ENCODE measurements around the gene ENTHD1. TPM values are rescaled to one million over a fixed set of nuclear protein-coding genes. Genes with fewer than 3 reads are reported as not detected.

The ENTHD1 gene
- total RNA-seq, 2 donors from 2014 or later, result not detected

DNA sequence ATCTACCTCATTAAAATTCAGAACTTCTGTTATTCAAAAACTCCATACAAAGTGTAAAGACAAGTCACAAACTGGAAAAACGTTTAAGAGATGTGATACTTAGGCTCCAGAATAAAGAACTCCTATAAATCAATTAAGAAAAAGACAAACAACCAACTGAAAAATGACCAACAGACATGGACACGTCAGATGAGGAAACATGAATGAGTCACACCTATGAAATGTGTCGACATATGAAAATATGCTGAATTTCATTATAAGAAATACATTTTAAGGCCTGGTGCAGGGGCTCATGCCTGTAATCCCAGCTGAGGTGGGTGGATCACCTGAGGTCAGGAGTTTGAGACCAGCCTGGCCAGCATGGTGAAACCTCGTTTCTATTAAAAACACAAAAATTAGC lies 78.7 kb downstream of the ENTHD1 start:
- intact Hi-C loops (cut with DNase I, micrococcal nuclease), result no loop called here
- ATAC-seq (no peak), DNase-seq (no peak)

DNA sequence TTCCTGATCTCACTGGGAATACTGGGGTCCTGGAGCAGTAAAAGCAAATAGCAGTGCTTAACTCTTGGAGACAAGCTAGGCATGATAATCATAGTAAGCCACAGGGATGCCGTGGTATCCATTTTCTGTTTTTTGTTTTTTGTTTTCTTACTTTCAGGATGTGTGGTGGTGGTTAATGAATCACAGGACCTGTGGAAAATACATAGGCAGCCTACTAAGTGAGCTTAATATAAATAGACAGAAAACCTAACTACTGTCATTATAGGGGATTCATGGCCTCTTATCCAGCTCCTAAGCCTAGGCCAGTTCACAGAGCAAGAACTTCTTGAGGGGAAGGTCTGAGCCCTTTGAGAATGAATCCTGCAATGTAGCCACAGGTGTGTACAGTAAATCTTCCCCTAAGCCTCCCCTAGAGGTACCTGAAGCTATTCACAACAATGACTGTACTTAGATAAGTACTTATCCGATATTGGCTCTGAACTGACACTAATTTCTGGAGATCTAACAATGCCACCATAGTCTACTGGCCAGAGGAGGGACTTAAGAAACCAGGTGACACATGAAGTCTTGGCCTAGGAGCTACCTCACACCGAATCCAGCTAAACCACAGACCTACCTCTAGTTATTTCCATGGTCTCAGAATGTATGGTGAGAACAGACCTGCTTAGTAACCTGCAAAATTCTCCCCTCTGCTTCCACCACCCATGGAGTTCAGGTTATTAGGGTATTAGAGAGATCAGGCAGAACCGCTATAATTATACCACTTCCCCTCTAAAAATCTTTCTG lies 83.6 kb downstream of the ENTHD1 start:
- ATAC-seq (no peak), DNase-seq (no peak)
- intact Hi-C loops (cut with DNase I, micrococcal nuclease), result no loop called here

DNA sequence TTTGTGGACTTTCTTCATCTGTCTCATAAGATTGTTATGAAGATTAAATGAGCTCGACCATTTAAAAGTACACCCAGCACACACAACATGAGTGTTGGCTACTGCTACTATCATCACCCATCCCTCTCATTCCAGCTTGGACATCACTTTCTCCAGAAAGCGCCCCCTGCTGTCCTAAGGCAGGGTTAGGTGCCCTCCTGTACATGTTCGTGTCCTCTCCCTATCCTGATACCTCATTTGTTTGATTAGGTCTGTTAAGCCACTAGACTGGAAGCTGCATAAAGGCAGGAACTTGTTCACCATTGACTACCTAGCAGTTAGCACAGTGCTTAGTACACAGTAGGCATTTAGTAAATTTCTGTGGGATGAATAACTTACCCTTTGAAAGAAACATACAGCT lies 85.5 kb downstream of the ENTHD1 start:
- ATAC-seq, result peak; percentile 60
- peak in 1 of 2 donors; percentile 63 for DNase-seq
- intact Hi-C loops (cut with DNase I, micrococcal nuclease), result no loop called here

DNA sequence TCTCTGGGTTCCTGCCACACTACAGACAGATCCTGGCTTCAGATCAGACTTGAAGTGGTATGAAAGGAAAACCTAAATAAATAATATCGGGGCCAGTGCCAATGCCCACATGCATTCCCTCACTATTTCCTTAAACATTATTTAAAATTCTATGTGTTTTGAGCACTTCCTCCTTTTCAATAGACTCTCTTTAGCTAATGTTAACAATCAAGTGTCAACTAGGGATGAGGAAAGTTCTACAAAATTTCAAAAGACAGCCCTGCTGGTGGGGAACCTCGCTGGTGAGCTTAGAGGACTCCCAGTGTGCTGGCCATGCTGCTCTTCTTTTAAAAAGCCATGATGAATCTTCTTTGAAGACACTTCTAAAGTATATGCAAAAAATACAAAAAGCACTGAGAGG lies 87.5 kb downstream of the ENTHD1 start:
- ATAC-seq, result no peak
- no peak for DNase-seq
- intact Hi-C loops (cut with DNase I, micrococcal nuclease), result no loop called here

- no peak for DNase-seq
- ATAC-seq, result no peak
- intact Hi-C loops (cut with DNase I, micrococcal nuclease), result no loop called here
Observed at GRCh38 chr22:39805117-39805516, 88.4 kb downstream of the ENTHD1 start.

DNA sequence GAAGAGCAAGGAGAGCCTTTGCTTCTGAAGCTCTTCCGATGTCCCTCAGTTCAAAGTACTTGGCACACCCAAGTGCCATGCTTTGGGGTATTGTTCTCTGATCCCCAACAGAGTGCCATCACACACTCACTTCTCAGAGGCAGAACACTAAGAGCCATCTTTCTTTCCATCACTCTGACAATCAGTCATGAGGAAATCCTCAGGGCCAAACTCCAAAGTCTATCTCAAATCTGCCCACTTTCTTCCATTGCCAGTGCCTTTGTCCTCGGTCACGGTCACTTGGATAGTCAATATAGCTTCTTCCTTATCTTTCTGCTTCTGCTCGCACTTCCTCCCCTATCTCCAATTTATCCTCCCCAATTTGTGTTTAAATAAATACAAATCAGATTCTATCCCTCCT lies 90.9 kb downstream of the ENTHD1 start:
- intact Hi-C loops (cut with DNase I, micrococcal nuclease), result no loop called here
- DNase-seq, result no peak
- ATAC-seq, result peak; percentile 53

GRCh38 chr22:39800790-39801520 lies 92.6 kb downstream of the ENTHD1 start:
- ATAC-seq (peak; percentile 91), DNase-seq (no peak)
- intact Hi-C loops (cut with DNase I, micrococcal nuclease), result no loop called here

- intact Hi-C loops (cut with DNase I, micrococcal nuclease), result no loop called here
- DNase-seq, result no peak
- ATAC-seq, result no peak
Observed at GRCh38 chr22:39797528-39798147, 95.9 kb downstream of the ENTHD1 start.

- DNase-seq (peak; percentile 65 to 75), ATAC-seq (peak; percentile 100)
- intact Hi-C loops (cut with DNase I, micrococcal nuclease), result no loop called here
Observed at GRCh38 chr22:39789788-39790187, 103.8 kb downstream of the ENTHD1 start.

DNA sequence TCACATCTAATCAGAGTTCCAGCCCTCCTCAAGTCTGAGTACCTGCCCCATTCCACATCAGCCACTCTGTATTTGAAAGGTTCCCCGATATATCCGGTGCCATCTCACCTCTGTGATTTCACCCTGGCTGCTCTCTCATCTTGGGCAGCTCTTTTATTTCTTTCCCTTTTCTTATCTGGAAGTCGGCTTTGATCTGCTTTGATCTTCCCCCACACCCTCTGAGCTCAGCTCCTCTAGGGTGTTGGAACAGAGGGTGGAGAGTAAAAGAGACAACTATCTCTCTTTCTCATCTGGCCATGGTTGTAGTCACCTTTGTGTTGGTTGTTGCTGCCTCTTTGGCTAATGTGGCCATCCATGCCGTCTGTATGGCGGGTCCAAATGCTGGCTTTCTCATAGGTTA lies 108.3 kb downstream of the ENTHD1 start:
- intact Hi-C loops (cut with DNase I, micrococcal nuclease), result no loop called here
- ATAC-seq (no peak), DNase-seq (no peak)

- intact Hi-C loops (cut with DNase I, micrococcal nuclease), result no loop called here
- ATAC-seq (peak; percentile 40), DNase-seq (no peak)
Observed at GRCh38 chr22:39777716-39778454, 115.7 kb downstream of the ENTHD1 start.

DNA sequence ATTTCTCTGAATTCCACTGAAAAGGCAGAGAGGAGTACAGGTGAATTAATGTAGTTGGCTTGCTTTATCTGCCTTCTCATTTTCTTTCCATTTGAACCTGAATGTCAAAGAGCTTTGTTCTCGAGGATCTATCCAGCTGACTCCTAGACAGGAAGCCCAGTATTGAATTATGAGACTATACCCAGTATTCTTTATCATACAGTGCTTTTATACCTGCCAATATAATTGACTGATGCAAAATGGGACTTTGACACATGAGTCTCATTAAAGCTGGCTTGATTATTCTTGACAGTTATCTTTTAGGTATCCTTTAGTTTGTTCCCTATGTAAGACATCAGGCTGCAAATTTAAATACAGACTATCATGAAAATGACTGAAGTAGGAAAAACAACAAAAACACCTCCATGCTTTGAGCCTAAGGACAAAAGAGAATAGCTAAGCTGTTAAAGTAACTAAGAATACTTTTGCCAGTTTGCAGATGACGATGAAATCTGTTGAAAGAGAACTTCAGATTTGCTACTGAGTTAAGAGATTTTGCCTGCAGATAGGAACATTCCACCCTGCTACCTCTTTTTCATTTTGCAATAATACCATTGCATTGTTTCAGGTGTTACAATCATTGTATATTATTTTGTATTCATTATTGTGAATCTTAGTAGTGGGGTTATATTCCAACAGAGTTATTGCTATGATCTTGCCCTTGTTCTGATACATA lies 117.1 kb downstream of the ENTHD1 start:
- intact Hi-C loops (cut with DNase I, micrococcal nuclease), result no loop called here
- DNase-seq (no peak), ATAC-seq (peak; percentile 88)

DNA sequence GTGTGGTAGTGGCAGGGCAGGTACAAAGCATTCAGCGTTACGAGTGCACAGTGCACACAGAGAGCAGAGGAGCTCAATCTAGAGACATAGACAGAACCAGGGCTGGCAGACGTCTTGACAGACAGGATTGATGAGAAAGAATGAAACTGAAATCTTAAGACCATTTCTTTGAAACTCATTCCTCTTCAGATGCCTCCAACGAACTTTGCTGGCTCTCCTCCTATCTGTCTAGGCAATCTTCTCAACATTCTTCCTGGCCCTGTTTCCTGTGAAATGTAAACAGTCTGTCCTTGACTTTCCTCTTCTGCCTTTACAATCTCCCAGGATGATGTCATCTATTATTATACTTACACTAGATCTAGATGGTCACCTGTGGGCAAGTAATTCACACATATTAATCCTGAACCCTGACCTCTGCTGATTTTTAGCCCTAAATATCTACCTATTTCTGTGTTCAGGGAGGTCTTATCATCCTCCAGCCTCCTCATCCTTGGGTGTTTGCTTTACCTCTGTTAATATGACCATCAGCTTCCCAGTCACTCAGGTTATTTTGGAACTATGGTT lies 119.5 kb downstream of the ENTHD1 start:
- intact Hi-C loops (cut with DNase I, micrococcal nuclease), result no loop called here
- ATAC-seq, result peak; percentile 84

DNA sequence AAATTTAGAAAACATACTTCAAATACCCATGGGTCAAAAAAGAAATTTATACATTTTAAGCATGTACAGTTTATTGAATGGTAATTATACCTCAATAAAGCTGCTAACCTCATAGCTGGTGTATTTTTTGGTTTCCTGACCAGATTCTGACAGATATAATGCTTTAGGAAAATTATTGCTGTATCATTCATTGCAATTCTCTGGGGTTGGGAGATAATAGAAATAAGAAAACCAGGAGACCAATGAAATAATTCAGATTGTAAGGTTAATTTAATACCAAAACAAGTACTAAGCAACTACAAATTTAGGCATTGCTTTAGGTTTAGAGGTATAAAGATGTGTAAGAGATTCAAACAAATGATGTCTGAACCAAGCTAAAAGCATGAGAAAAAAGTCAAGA lies 120.1 kb downstream of the ENTHD1 start:
- intact Hi-C loops (cut with DNase I, micrococcal nuclease), result no loop called here
- no peak for DNase-seq

More for the DNA sequence above, 119.5 kb downstream of the ENTHD1 start:
- peak in 1 of 2 donors; percentile 19 for DNase-seq

DNA sequence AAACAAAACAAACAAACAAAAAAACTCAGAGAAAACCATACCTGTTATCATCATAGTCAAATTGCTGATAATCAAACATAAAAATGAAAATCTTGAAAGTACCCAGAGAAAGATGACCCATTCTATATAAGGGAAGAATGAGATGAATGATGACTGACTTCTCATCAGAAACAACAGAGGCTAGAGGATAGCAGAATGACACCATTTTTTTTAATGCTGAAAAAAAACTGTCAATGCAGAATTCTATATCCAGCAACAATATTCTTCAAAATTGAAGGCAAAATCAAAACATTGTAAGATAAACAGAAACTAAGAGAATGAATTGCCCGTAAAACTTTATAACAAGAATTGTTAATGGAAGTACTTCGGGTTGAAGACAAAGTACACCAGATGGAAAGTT lies 122.1 kb downstream of the ENTHD1 start:
- intact Hi-C loops (cut with DNase I, micrococcal nuclease), result no loop called here
- DNase-seq, result no peak
- ATAC-seq, result no peak

More for the DNA sequence above, 120.1 kb downstream of the ENTHD1 start:
- ATAC-seq, result no peak

DNA sequence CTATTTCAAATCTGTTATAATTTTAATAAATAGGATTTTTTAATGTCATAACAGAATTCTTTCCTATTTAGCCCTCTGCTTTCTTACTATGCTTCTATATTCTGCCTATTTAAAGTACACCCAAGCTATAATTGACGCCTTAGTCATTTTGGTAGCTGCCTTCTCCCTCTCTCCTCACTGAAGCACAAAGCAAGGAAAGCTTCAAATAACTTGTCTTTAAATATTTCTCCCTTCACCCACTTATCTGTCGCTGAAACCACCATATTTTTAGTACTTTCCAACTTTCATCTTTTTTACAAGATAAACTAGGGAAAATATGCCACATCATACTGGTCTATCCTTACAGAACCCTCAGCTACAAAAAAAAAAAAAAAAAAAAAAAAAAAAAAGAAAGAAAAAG lies 127.9 kb downstream of the ENTHD1 start:
- no peak for DNase-seq
- ATAC-seq, result no peak
- intact Hi-C loops (cut with DNase I, micrococcal nuclease), result no loop called here

DNA sequence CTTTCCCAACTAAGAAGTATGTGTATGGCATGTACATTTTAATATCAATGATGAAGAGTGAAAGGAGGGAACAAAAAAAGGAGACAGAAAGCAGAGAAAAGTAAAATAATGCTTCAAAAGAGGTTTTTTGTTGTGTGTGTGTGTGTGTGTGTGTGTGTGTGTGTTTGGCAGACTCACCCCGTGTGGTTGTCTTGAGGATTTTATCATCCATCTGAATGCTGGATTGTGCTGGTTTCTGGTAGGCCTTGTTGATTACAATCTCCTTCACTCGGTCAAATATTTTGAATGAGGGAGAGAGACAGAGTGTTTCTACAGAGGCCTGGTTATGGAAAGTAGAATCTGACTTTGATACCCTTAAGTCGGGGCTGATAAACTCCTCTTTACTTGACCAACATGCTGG lies 128.5 kb downstream of the ENTHD1 start:
- ATAC-seq, result no peak
- intact Hi-C loops (cut with DNase I, micrococcal nuclease), result no loop called here
- DNase-seq, result no peak

DNA sequence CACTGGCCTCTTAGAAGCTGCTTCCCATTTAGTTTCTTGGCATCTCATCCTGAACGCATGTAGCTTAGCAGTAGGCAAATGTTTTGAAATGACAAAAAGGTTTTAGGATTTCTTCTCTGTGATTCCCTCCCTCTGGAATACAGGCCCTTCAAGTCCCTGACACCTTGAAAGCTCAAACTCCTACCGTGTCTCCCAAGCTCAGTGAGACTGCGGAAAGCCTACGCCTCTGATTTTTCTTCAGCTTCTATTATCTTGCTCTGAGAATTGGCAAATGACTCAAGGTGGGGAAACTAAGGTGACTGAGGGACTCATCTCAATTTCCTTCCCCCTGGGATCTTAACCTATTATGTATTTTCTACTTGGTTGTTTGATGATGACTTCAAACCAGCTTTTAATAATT lies 130.3 kb downstream of the ENTHD1 start:
- intact Hi-C loops (cut with DNase I, micrococcal nuclease), result no loop called here
- no peak for DNase-seq
- no peak for ATAC-seq
